H9 (cell line): ENCODE data around the gene RAD51. TPM values are rescaled to one million over a fixed set of nuclear protein-coding genes. Genes with fewer than 3 reads are reported as not detected.

Experiments used
- DNase-seq: peaks from one replicate; pipeline ENCODE4 v3.0.0-alpha.2; 2017
- H2AFZ ChIP-seq: one replicate; pipeline ENCODE4 v1.6.1; 2013; ENCODE audit warnings: mild to moderate bottlenecking, low read length, control low read depth, moderate library complexity
- H2AK5ac ChIP-seq: 2 replicates; pipeline ENCODE4 v1.6.1; 2013; ENCODE audit warnings: low read length, control low read depth, mixed read lengths; ENCODE audit not compliant: insufficient read length
- H2BK120ac ChIP-seq: one replicate; pipeline ENCODE4 v1.6.1; 2013; ENCODE audit warnings: low read depth, mild to moderate bottlenecking, low read length, control low read depth, inconsistent platforms; ENCODE audit not compliant: poor library complexity, severe bottlenecking
- H2BK12ac ChIP-seq: 2 replicates; pipeline ENCODE4 v1.6.1; 2013; ENCODE audit warnings: low read length, control low read depth, mixed read lengths, low read depth; ENCODE audit not compliant: insufficient read length
- H2BK15ac ChIP-seq: 2 replicates; pipeline ENCODE4 v1.6.1; 2013; ENCODE audit warnings: low read depth, low read length, control low read depth
- H2BK20ac ChIP-seq: one replicate; pipeline ENCODE4 v1.6.1; 2013; ENCODE audit warnings: low read depth, mild to moderate bottlenecking, low read length, control low read depth, inconsistent platforms; ENCODE audit not compliant: poor library complexity, severe bottlenecking
- H2BK5ac ChIP-seq: 2 replicates; pipeline ENCODE4 v1.6.1; 2013; ENCODE audit warnings: low read length, control low read depth, mixed read lengths; ENCODE audit not compliant: insufficient read length
- H3K14ac ChIP-seq: 2 replicates; pipeline ENCODE4 v1.6.1; 2013; ENCODE audit warnings: low read length, control low read depth; ENCODE audit not compliant: insufficient read depth
- H3K18ac ChIP-seq: 2 replicates; pipeline ENCODE4 v1.6.1; 2013; ENCODE audit warnings: low read depth, mild to moderate bottlenecking, mixed read lengths, low read length, control low read depth; ENCODE audit not compliant: insufficient read length
- H3K23ac ChIP-seq: 2 replicates; pipeline ENCODE4 v1.6.1; 2013; ENCODE audit warnings: low read length, control low read depth, mixed read lengths, low read depth; ENCODE audit not compliant: insufficient read length
- H3K23me2 ChIP-seq: 2 replicates; pipeline ENCODE4 v1.6.1; 2013; ENCODE audit warnings: low read depth, mild to moderate bottlenecking, mixed read lengths, low read length, control low read depth; ENCODE audit not compliant: insufficient read length, poor library complexity, severe bottlenecking
- H3K27ac ChIP-seq: 2 replicates; pipeline ENCODE4 v1.5.1; 2013; ENCODE audit warnings: low read length, control low read depth, mixed read lengths, low read depth; ENCODE audit not compliant: insufficient read length
- H3K27me3 ChIP-seq: 2 replicates; pipeline ENCODE4 v1.6.1; 2013; ENCODE audit warnings: low read length, control low read depth, inconsistent platforms; ENCODE audit not compliant: insufficient read depth
- H3K4ac ChIP-seq: 2 replicates; pipeline ENCODE4 v1.6.1; 2013; ENCODE audit warnings: low read depth, mild to moderate bottlenecking, control low read depth, inconsistent platforms, low read length, moderate library complexity
- H3K4me1 ChIP-seq: 2 replicates; pipeline ENCODE4 v1.6.1; 2013; ENCODE audit warnings: low read length, control low read depth, inconsistent platforms; ENCODE audit not compliant: insufficient read depth
- H3K4me2 ChIP-seq: 2 replicates; pipeline ENCODE4 v1.6.1; 2013; ENCODE audit warnings: low read length, control low read depth, mixed read lengths; ENCODE audit not compliant: insufficient read length, insufficient read depth
- H3K56ac ChIP-seq: 2 replicates; pipeline ENCODE4 v1.6.1; 2013; ENCODE audit warnings: low read depth, mild to moderate bottlenecking, mixed read lengths, low read length, control low read depth; ENCODE audit not compliant: insufficient read length
- H3K79me1 ChIP-seq: 2 replicates; pipeline ENCODE4 v1.6.1; 2013; ENCODE audit warnings: low read depth, mild to moderate bottlenecking, moderate library complexity, low read length, control low read depth, inconsistent platforms; ENCODE audit not compliant: insufficient read depth, poor library complexity, severe bottlenecking
- H3K79me2 ChIP-seq: 2 replicates; pipeline ENCODE4 v1.6.1; 2013; ENCODE audit warnings: low read length, control low read depth, inconsistent platforms; ENCODE audit not compliant: insufficient read depth
- H3K9ac ChIP-seq: 2 replicates; pipeline ENCODE4 v1.6.1; 2013; ENCODE audit warnings: low read length, control low read depth, mixed read lengths; ENCODE audit not compliant: insufficient read length; ENCODE audit errors: extremely low read depth
- H3K9me3 ChIP-seq: one replicate; pipeline ENCODE4 v1.6.1; 2013; ENCODE audit warnings: low read depth, low read length, inconsistent platforms; ENCODE audit not compliant: control insufficient read depth
- H3T11ph ChIP-seq: one replicate; pipeline ENCODE4 v1.6.1; 2013; ENCODE audit warnings: mild to moderate bottlenecking, low read length, control low read depth, inconsistent platforms
- H4K20me1 ChIP-seq: one replicate; pipeline ENCODE4 v1.6.1; 2013; ENCODE audit not compliant: control insufficient read depth, insufficient read length, insufficient read depth
- H4K5ac ChIP-seq: 2 replicates; pipeline ENCODE4 v1.6.1; 2013; ENCODE audit warnings: low read depth, mild to moderate bottlenecking, mixed read lengths, low read length, control low read depth; ENCODE audit not compliant: insufficient read length
- H4K8ac ChIP-seq: replicated peaks from 2 replicates; pipeline ENCODE4 v1.6.1; 2013; ENCODE audit warnings: low read length, control low read depth, mixed read lengths, low read depth; ENCODE audit not compliant: insufficient read length
- H4K91ac ChIP-seq: 2 replicates; pipeline ENCODE4 v1.6.1; 2013; ENCODE audit warnings: low read depth, mild to moderate bottlenecking, moderate library complexity, mixed read lengths, low read length, control low read depth; ENCODE audit not compliant: insufficient read length
- H3K27ac Mint-ChIP-seq, 3 experiments: 2 replicates in 2 of 3; 3 replicates in 1 of 3; pipeline ENCODE4 v1.8.0; 2020 to 2021; ENCODE audit warnings: mixed read lengths in 3 of 3, mild to moderate bottlenecking in 1 of 3, moderate library complexity in 1 of 3
- H3K27me3 Mint-ChIP-seq: 2 replicates; pipeline ENCODE4 v1.8.0; 2021; ENCODE audit warnings: low read depth, mild to moderate bottlenecking, moderate library complexity, mixed read lengths
- H3K36me3 Mint-ChIP-seq, 3 experiments: 2 replicates in 2 of 3; 3 replicates in 1 of 3; pipeline ENCODE4 v1.8.0; 2020 to 2021; ENCODE audit warnings: low read depth in 3 of 3, mixed read lengths in 3 of 3; ENCODE audit not compliant: insufficient read depth in 1 of 3
- H3K4me1 Mint-ChIP-seq, 2 experiments: 2 replicates each; pipeline ENCODE4 v1.8.0; 2020; ENCODE audit warnings: mixed read lengths in 2 of 2
- H3K4me3 Mint-ChIP-seq, 2 experiments: 2 replicates in 1 of 2; 3 replicates in 1 of 2; pipeline ENCODE4 v1.8.0; 2020 to 2021; ENCODE audit warnings: mild to moderate bottlenecking in 2 of 2, mixed read lengths in 2 of 2, moderate library complexity in 1 of 2
- H3K9me3 Mint-ChIP-seq, 2 experiments: 2 replicates in 1 of 2; 3 replicates in 1 of 2; pipeline ENCODE4 v1.8.0; 2020; ENCODE audit warnings: mild to moderate bottlenecking in 2 of 2, mixed read lengths in 2 of 2, moderate library complexity in 1 of 2
- CTCF ChIP-seq: fragments of 200-600 bp; sonication (generic); conservative IDR thresholded peaks from 3 replicates; pipeline ENCODE4 v1.8.0; 2021; ENCODE audit warnings: antibody characterized with exemption, mild to moderate bottlenecking
- WGBS: extraction: QIAGEN DNeasy Blood & Tissue Kit; methylation state at CpG from one replicate; pipeline ENCODE4 v1.1.7; 2013; ENCODE audit warnings: missing lambda C conversion rate, low lambda C conversion rate, mixed read lengths; ENCODE audit not compliant: insufficient read length; ENCODE audit errors: extremely low coverage; 5-methylcytosine and 5-hydroxymethylcytosine counted together
- total RNA-seq: library from RNA; stranded (reverse); gene quantifications from 2 replicates; pipeline ENCODE4 v1.2.1, GENCODE V29; 2021

The RAD51 gene
- total RNA-seq, 1 experiment from 2014 or later = 39.2 TPM

DNA sequence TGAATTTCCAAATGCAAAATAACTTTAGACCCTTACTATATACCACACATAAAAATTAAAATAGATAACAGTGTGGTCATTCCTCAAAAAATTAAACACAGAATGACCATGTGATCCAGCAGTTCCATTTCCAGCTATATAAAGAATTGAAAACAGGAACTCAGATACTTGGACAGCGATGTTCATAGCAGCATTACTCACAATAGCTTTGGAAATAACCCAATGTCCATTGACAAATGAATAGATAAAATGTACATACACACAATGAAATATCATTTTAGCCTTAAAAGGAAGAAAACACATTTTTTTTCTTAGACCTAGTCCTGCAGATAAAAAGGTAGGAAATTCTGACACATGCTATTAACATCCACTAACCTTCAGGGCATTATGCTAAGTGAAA, 26.7 kb downstream of the RAD51 start:
- no peaks in the 10 kb centered on the region for H3K27me3 Mint-ChIP-seq
- no peaks in the 10 kb centered on the region for H3K9me3 Mint-ChIP-seq
- Histone ChIP-seq H2BK120ac (no peak overlapping the region), H3K9ac (no peak overlapping the region), H3K4ac (no peak overlapping the region), H4K20me1 (no peaks in the 10 kb centered on the region), H2AK5ac (no peak overlapping the region), H3K23me2 (no peaks in the 10 kb centered on the region), H2BK5ac (no peak overlapping the region), H2AFZ (no peak overlapping the region), H3K9me3 (no peaks in the 10 kb centered on the region), H3T11ph (no peak overlapping the region), H3K79me2 (no peaks in the 10 kb centered on the region), H3K18ac (no peak overlapping the region), H3K14ac (no peak overlapping the region), H3K56ac (no peak overlapping the region), H4K5ac (no peak overlapping the region), H3K23ac (no peak overlapping the region), H3K79me1 (no peaks in the 10 kb centered on the region), H4K8ac (no peak overlapping the region), H3K27me3 (no peaks in the 10 kb centered on the region), H2BK20ac (no peak overlapping the region), H3K4me1 (no peaks in the 10 kb centered on the region), H2BK12ac (no peak overlapping the region), H3K27ac (no peak overlapping the region), H3K4me2 (no peak overlapping the region), H4K91ac (no peak overlapping the region), H2BK15ac (no peak overlapping the region)
- H3K4me3 Mint-ChIP-seq = no peak overlapping the region
- H3K27ac Mint-ChIP-seq = no peak overlapping the region
- H3K36me3 Mint-ChIP-seq = peaks cover 9 to 49% (median 36%) of the 10 kb centered on the region in 3 experiments; a peak in 6 of 7 replicates
- no peaks in the 10 kb centered on the region for H3K4me1 Mint-ChIP-seq
- whole genome bisulfite sequencing = no CpG with 5 or more reads among the region's 1 CpG
- no peak for TF ChIP-seq CTCF
- no peak for DNase-seq
